ENCODE measurements around the gene PIP5K1B. TPM values are rescaled to one million over a fixed set of nuclear protein-coding genes. Genes with fewer than 3 reads are reported as not detected.

PIP5K1B gene
- total RNA-seq, 1 experiment from 2014 or later, result not detected

GRCh38 chr9:68940573-68940972 lies 235.5 kb downstream of the PIP5K1B start:
- no TSS peak for BruUV-seq (replicated peaks)
- TF ChIP-seq EZH2 (IDR thresholded peaks at IDR 0.05; ENCODE audit: borderline replicate concordance, low read depth, low read length, poor library complexity, severe bottlenecking), result no peak
- TF ChIP-seq CTCF (conservative IDR thresholded peaks at IDR 0.05; ENCODE audit: low read depth, low read length), result no peak
- H3K4me1 ChIP-seq (ENCODE audit: insufficient read depth, low read length, poor library complexity, severe bottlenecking), result no peaks in the 10 kb centered on the region
- no peaks in the 10 kb centered on the region for H3K36me3 ChIP-seq (ENCODE audit: insufficient read depth, low read length, poor library complexity, severe bottlenecking)
- H3K4me3 ChIP-seq (ENCODE audit: low read depth, low read length, poor library complexity, severe bottlenecking), result no peak overlapping the region
- intact Hi-C loops (cut with micrococcal nuclease; ENCODE audit: unreplicated experiment), result no loop called here
- CTCF ChIA-PET, result no interaction called here
- DNase-seq (ENCODE audit: low spot score), result no peak
- POLR2A ChIA-PET (ENCODE audit: low non-redundant PET), result no interaction called here
- H3K27ac ChIP-seq (ENCODE audit: low read depth, low read length, poor library complexity, severe bottlenecking), result no peak overlapping the region
- no peaks in the 10 kb centered on the region for H3K9me3 ChIP-seq (ENCODE audit: low read depth, low read length, poor library complexity, severe bottlenecking)
- peaks cover 53% of the 10 kb centered on the region for H3K27me3 ChIP-seq (replicated peaks; ENCODE audit: insufficient read depth, low read depth, low read length, poor library complexity)

- DNase-seq (ENCODE audit: low spot score), result no peak
- H3K4me3 ChIP-seq (ENCODE audit: low read depth, low read length, poor library complexity, severe bottlenecking), result no peak overlapping the region
- no peak overlapping the region for H3K27ac ChIP-seq (ENCODE audit: low read depth, low read length, poor library complexity, severe bottlenecking)
- H3K27me3 ChIP-seq (replicated peaks; ENCODE audit: insufficient read depth, low read depth, low read length, poor library complexity), result peaks cover 55% of the 10 kb centered on the region
- BruUV-seq (replicated peaks), result no TSS peak
- TF ChIP-seq EZH2 (IDR thresholded peaks at IDR 0.05; ENCODE audit: borderline replicate concordance, low read depth, low read length, poor library complexity, severe bottlenecking) (no peak), CTCF (conservative IDR thresholded peaks at IDR 0.05; ENCODE audit: low read depth, low read length) (no peak)
- no peaks in the 10 kb centered on the region for H3K4me1 ChIP-seq (ENCODE audit: insufficient read depth, low read length, poor library complexity, severe bottlenecking)
- ChIA-PET POLR2A (ENCODE audit: low non-redundant PET) (no interaction called here), CTCF (no interaction called here)
- intact Hi-C loops (cut with micrococcal nuclease; ENCODE audit: unreplicated experiment), result no loop called here
- no peaks in the 10 kb centered on the region for H3K36me3 ChIP-seq (ENCODE audit: insufficient read depth, low read length, poor library complexity, severe bottlenecking)
- H3K9me3 ChIP-seq (ENCODE audit: low read depth, low read length, poor library complexity, severe bottlenecking), result no peaks in the 10 kb centered on the region
These were observed 236.9 kb downstream of the PIP5K1B start for GRCh38 chr9:68941780-68942459.

DNA sequence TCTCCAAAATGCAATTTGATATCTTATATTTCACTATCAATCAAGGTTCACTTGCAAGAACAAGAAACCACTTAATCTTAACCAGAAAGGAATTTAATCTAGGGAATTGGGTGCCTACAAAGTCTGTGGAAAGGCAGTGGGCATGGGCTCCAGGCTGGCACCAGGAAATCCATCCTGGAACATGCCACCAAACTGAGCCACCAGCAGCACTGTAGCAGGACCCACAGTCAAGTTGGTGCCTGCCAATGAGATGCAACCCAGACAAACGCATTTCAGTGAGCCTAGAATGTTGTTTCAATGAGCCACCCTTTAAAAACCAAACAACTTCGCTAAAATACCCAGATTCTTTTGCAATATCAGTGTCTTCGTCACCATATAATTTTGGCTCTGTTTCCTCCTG lies 237.8 kb downstream of the PIP5K1B start:
- Histone ChIP-seq H3K4me1 (ENCODE audit: insufficient read depth, low read length, poor library complexity, severe bottlenecking) (no peaks in the 10 kb centered on the region), H3K27ac (ENCODE audit: low read depth, low read length, poor library complexity, severe bottlenecking) (no peak overlapping the region), H3K4me3 (ENCODE audit: low read depth, low read length, poor library complexity, severe bottlenecking) (no peak overlapping the region), H3K27me3 (replicated peaks; ENCODE audit: insufficient read depth, low read depth, low read length, poor library complexity) (peaks cover 62% of the 10 kb centered on the region), H3K9me3 (ENCODE audit: low read depth, low read length, poor library complexity, severe bottlenecking) (no peaks in the 10 kb centered on the region), H3K36me3 (ENCODE audit: insufficient read depth, low read length, poor library complexity, severe bottlenecking) (no peaks in the 10 kb centered on the region)
- ChIA-PET POLR2A (ENCODE audit: low non-redundant PET) (no interaction called here), CTCF (no interaction called here)
- no peak for TF ChIP-seq CTCF (conservative IDR thresholded peaks at IDR 0.05; ENCODE audit: low read depth, low read length)
- no peak for TF ChIP-seq EZH2 (IDR thresholded peaks at IDR 0.05; ENCODE audit: borderline replicate concordance, low read depth, low read length, poor library complexity, severe bottlenecking)
- DNase-seq (ENCODE audit: low spot score), result no peak
- no TSS peak for BruUV-seq (replicated peaks)
- intact Hi-C loops (cut with micrococcal nuclease; ENCODE audit: unreplicated experiment), result no loop called here
